NCI-H1048 (cell line): ENCODE data around the gene CMTM5.
"Not testable (repeated sequence)": the region's sequence is repeated elsewhere in the genome, so short reads cannot be mapped to it uniquely, and the experiment has no call there.

Source experiments
- DNase-seq: peaks from one replicate; lab custom pipeline; 2025; lab: John Stamatoyannopoulos, UW

CMTM5 gene

DNA sequence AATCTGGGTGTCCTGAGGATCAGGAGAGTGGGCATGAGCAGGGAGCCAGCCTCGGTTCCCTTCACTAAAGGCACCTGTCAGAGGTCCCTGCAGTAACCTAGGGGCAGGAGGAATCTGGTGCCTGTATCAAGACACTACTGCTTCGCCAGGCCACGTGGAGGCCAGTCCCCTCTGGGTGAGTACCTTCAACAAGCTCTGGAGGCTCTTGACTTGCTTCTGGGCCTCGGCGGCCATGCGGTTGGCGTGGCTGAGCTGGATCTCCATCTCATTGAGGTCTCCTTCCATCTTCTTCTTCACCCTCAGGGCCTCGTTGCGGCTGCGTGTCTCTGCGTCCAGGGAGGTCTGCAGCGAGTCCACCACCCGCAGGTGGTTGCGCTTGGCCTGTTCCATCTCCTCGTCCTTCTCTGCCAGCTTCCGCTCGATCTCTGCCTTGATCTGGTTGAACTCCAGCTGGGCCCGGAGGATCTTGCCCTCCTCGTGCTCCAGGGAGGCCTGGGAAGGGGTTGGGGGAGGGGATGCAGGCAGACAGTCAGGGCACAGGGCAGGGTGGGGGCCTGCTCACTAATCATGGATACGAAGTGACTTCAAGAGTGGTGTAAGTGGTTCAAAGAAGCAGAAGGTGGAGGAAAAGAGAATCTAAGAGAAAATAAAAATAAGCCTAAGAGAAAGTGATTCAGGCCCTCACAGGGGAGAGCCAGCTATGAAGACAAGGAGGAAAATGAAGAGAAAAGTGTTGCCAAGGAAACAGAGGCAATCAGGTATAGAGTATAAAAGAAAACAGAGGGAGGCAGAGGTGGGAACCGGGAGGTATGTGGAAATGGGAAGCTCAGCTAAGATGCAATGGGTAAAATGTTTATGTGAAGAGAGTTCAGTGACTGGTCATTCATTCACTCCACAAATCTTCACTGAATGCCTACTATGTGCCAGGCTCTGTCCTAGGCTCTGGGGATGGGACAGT is 39.3 kb downstream of the CMTM5 start:
- DNase-seq: no peak

DNA sequence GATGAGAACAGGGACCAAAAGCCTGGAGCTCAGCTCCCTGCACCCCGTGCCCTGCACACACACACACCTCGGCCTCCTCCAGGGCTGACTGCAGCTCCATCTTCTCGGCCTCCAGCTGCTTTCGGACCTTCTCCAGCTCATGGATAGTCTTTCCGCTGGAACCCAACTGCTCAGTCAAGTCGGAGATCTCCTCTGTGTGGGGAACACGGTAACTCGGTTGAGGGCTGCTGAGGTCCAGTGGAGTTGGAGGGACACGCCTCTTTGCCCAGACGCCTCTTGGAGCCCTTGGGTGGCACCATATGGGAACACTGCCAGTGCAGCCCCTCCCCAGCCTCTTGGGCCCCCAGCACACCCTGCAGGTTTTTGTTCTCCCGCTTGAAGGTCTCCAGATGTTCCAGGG is 40.0 kb downstream of the CMTM5 start:
- no peak for DNase-seq

DNA sequence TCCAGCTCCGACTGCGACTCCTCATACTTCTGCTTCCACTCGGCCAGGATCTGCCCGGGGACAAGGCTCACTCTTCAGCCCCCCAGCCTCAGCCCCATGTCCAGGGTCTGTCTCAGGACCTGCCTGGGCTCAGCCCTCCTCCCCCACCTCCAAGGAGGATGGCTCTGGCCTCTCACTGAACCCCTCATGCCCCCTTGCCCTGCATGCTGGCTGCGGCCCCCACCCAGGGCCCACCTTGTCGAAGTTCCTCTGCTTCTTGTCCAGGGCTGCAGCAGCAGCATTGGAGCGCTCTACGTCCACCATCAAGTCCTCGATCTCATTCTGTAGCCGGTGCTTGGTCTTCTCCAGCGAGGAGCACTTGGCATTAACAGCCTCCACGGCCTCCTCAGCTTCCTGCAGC is 40.4 kb downstream of the CMTM5 start:
- DNase-seq: not testable (repeated sequence)

DNA sequence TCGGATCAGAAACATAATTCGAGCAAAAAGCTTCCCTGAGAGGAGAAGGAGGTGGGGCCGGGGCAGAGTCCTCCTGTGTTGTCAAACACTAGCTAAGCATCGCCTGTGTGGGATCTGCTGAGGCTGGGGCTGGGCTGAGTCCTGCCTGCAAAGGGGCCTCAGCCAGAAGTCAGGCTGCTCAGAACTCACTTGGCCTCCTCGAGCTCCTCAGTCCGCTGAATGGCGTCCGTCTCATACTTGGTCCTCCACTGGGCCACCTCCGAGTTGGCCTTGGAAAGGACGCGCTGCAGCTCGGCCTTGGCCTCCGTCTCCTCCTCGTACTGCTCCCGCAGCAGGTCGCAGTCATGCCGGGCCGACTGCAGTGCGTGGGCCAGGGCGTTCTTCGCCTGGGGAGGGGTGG is 41.2 kb downstream of the CMTM5 start:
- DNase-seq: no peak

DNA sequence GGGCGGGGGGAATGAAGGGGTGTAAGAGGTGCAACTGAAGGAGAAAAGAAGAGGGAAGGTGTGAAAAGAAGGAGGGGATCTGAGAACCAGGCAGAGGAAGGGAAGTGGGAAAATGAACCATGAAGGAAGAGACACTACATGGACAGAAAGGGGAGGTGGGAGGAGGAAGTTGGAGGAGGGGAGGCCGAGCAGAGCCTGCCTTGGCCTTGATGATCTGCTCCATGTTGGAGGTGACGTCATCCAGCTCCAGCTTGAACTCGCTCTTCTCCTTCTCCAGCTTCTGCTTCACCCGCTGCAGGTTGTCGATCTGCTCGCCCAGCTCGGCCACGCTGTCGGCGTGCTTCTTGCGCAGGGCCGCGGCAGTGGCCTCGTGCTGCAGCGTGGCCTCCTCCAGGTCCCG is 42.8 kb downstream of the CMTM5 start:
- not testable (repeated sequence) for DNase-seq

DNA sequence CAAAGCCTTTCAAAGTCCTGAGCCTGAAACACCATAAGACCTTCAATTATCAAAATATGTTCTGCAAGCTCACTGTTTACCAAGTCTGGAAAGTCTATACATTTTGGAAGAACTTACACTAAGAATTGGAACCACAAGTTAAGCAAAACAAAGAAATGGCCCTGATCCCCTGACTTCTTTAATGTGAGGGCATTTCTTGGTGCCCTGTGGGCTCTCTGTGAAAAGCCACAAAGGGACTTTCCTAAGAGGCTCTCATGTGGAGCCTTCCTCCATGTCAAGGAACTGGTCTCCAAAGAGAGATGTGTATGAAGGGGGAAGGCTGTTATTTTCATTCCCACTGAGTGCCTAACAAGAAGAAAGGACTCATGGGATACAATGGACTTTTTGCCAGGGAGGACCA is 44.7 kb downstream of the CMTM5 start:
- no peak for DNase-seq

DNA sequence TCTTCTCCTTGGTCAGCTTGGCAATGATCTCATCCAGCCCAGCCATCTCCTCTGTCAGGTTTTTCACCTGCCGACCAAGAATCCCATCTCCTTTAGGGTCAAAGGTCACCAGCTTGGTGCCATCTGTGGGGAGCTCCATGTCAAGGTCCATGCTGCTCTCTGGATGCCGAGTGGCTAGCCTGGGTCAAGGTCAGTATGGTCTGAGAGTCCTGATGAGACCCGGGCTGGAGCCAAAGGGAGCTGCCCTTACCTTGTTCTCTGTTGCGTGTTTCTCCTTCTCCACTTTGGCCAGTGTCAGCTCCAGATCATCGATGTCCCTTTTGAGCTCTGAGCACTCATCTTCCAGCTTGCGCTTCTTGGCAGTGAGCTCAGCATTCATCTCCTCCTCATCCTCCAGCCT is 46.8 kb downstream of the CMTM5 start:
- DNase-seq: no peak

DNA sequence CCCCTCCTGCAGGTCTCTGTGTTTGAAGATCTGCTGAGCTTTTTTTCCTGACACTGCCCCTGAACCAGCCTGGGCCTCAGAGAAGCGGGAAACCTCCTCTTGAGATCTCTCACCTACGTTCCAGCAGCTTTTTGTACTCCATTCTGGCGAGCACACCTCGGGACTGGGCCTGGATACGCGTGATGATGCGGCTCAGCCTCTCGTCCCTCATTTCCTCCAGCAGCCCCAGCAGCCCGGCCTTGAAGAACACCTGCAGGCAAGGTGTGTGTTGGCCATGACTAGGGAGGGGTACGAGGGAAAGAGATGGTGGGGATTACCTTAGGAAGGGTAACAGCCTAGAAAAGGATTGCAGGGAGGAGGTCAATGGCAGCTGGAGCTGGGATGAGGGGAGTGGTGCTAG is 48.3 kb downstream of the CMTM5 start:
- DNase-seq: no peak

DNA sequence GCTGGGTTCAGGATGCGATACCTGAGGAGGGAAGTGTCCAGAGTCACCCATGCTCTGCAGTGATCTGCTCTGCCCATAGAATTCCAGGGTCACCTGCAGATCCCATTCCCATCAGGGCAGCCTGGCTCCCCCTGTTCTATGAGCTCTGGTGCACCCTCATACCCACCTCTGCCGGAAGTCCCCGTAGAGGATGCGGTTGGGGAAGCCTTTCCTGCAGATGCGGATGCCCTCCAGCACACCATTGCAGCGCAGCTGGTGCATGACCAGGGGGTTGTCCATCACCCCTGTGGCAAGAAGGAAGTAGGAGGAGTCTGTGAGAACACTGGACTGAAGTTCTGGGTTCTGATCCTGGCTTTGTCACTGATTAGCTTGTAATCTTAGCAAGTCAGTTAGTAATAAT is 49.0 kb downstream of the CMTM5 start:
- DNase-seq: not testable (repeated sequence)

DNA sequence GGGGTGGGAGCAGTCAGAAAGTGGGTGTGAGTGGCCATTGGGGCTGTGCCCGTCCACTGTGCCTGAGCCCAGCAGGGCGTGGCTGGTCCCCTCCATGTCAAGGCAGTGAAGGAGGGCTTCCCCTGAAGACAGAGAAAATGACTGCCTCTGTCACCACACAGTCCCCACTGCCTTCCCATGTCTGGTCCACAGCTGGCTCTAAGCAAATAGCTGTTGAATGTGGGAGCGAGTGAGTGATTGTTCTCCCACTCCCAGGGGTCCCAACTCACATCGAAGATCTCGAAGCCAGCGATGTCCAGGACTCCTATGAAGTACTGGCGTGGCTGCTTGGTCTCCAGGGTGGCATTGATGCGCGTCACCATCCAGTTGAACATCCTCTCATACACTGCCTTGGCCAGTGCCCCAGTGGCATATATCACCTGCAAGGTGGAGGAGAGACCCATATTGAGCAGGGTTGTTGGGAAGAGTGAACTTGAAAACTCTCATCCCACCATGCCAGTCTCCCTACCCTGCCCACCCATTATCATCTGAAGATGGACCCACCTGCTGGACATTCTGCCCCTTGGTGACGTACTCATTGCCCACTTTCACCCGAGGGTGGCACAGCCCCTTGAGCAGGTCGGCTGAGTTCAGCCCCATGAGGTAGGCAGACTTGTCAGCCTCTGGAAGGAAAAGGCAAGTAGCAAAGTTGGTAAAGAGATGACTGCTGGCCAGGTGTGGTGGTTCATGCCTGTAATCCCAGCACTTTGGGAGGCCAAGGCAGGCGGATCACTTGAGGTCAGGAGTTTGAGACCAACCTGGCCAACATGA is 52.0 kb downstream of the CMTM5 start:
- DNase-seq: no peak
